Tibial nerve (tissue), 4 donors: Measurements from ENCODE around the gene ZNF366. TPM values are rescaled to one million over a fixed set of nuclear protein-coding genes. Genes with fewer than 3 reads are reported as not detected.

Experiments used
- DNase-seq, 2 donors: peaks; one replicate each; pipeline ENCODE4 v3.0.0-alpha.2; 2019; ENCODE audit warnings: low spot score in 2 of 2
- H3K27ac ChIP-seq, 4 donors: fragments of 200-600 bp; sonication (generic) in 3 of 4; one replicate each; pipeline ENCODE4 v1.5.1; 2017 to 2019; ENCODE audit warnings: mild to moderate bottlenecking in 1 of 4
- H3K27me3 ChIP-seq, 2 donors: fragments of 200-600 bp; sonication (generic) in 1 of 2; one replicate each; pipeline versions ENCODE4 v1.5.1 to v1.6.0; 2017 to 2019
- H3K36me3 ChIP-seq, 3 donors: fragments of 200-600 bp; sonication (generic); one replicate each; pipeline ENCODE4 v1.5.1; 2018 to 2019
- H3K4me1 ChIP-seq, 4 donors: fragments of 200-600 bp; sonication (generic) in 3 of 4; one replicate each; pipeline ENCODE4 v1.5.1; 2017 to 2019
- H3K4me3 ChIP-seq, 4 donors: fragments of 200-600 bp; sonication (generic) in 3 of 4; one replicate each; pipeline ENCODE4 v1.5.1; 2017 to 2019; ENCODE audit warnings: mild to moderate bottlenecking in 1 of 4, moderate library complexity in 1 of 4
- H3K9me3 ChIP-seq, 4 donors: fragments of 200-600 bp; sonication (generic) in 3 of 4; one replicate each; pipeline ENCODE4 v1.5.1; 2017 to 2019
- CTCF ChIP-seq, 5 experiments: fragments of 200-600 bp in 3 of 5; fragments of 450-650 bp in 2 of 5; sonication (generic) in 3 of 5; IDR thresholded peaks; one replicate each; pipeline ENCODE4 v1.5.1; 2016 to 2019; ENCODE audit warnings: antibody characterized with exemption in 5 of 5, mild to moderate bottlenecking in 3 of 5, moderate library complexity in 2 of 5
- EP300 ChIP-seq, 2 donors: sonication (generic); formaldehyde crosslinking; IDR thresholded peaks; one replicate each; pipeline ENCODE4 v1.6.1; 2017; ENCODE audit warnings: antibody characterized with exemption in 2 of 2, mild to moderate bottlenecking in 1 of 2
- POLR2A ChIP-seq, 2 donors: fragments of 450-650 bp; IDR thresholded peaks; one replicate each; pipeline ENCODE4 v1.6.1; 2017; ENCODE audit warnings: antibody characterized with exemption in 2 of 2, mild to moderate bottlenecking in 2 of 2, moderate library complexity in 2 of 2
- WGBS, 2 donors: methylation state at CpG; one replicate each; pipeline ENCODE4 v1.1.5; 2018; 5-methylcytosine and 5-hydroxymethylcytosine counted together
- total RNA-seq, 4 donors: library from RNA; depleted of rRNA; stranded (reverse); fragments of >200 nt; gene quantifications; one replicate each; pipeline ENCODE4 v1.1.0, GENCODE V29; 2016

The ZNF366 gene
- total RNA-seq, 4 donors from 2014 or later: 3.3 to 10.6 (median 5.2) TPM

DNA sequence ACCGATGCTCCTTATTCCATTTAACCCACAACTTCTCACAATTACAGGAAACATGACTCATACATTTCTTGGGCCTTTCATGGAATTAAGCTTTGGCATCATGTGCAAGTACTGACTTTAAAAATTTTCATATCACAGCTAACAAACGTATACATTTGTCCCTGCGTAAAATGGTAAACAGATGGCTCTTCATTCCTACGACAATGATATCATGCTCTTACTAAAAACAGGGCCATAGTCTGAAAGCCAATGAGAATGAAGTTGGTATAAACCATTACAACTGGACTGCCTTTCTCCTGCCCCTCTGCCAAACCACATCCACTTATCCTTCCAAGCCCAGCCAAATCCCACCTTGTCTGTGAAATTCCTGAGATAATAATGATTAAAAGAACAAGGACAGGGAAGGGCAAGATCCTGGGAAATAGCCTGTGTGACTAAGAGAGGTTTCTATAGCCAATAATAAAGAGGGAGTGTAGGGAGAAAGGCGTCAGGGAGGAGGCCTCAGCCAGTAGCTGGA lies 44.9 kb upstream of the ZNF366 start:
- Histone ChIP-seq H3K4me1 (peaks cover 0 to 15% (median 13%) of the 10 kb centered on the region in 4 donors), H3K36me3 (no peaks in the 10 kb centered on the region), H3K9me3 (no peaks in the 10 kb centered on the region), H3K4me3 (no peak overlapping the region), H3K27me3 (no peaks in the 10 kb centered on the region), H3K27ac (peak overlapping the region in 1 of 4 donors; percentile 20)
- 70 to 78% methylated on average over 5 of the region's 5 CpGs for WGBS, 2 donors
- no peak for DNase-seq
- no peak for TF ChIP-seq CTCF (IDR thresholded peaks at IDR 0.05)
- no peak for TF ChIP-seq EP300 (IDR thresholded peaks at IDR 0.05)
- TF ChIP-seq POLR2A (IDR thresholded peaks at IDR 0.05): no peak

DNA sequence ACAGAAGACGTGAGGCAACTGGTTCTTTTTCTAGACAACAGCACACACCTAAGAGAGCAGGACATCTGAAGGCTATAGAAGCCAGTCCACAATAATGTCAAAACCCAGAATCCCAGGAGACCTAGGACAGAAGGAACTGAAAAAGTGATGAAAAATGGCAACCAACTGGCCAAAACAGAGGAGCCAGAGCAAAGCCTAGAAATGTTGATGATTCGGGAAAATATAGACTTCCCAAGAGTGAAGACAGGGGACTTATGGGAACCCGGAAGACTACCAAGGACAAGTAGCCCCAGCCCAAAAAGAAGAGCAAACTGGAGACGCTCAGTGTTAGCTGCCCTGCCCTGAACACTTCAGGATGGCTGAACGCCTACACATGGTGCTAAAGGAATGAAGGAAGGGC lies 43.4 kb upstream of the ZNF366 start:
- Histone ChIP-seq H3K4me3 (no peak overlapping the region), H3K9me3 (peaks cover 0 to under 1% (median 0%) of the 10 kb centered on the region in 4 donors), H3K4me1 (peaks cover 0 to 2% (median under 1%) of the 10 kb centered on the region in 4 donors), H3K27ac (no peak overlapping the region), H3K27me3 (no peaks in the 10 kb centered on the region), H3K36me3 (no peaks in the 10 kb centered on the region)
- no peak for DNase-seq
- WGBS, 2 donors: 92% methylated on average over 5 of the region's 5 CpGs
- TF ChIP-seq POLR2A (IDR thresholded peaks at IDR 0.05) (no peak), EP300 (IDR thresholded peaks at IDR 0.05) (no peak), CTCF (IDR thresholded peaks at IDR 0.05) (no peak)

GRCh38 chr5:72543811-72544210 lies 36.6 kb upstream of the ZNF366 start:
- no peak for DNase-seq
- H3K9me3 ChIP-seq: peaks cover 0 to 8% (median 0%) of the 10 kb centered on the region in 4 donors
- H3K36me3 ChIP-seq: no peaks in the 10 kb centered on the region
- no peak for TF ChIP-seq POLR2A (IDR thresholded peaks at IDR 0.05)
- no peak for TF ChIP-seq EP300 (IDR thresholded peaks at IDR 0.05)
- TF ChIP-seq CTCF (IDR thresholded peaks at IDR 0.05): no peak
- no peak overlapping the region for H3K27ac ChIP-seq
- no peaks in the 10 kb centered on the region for H3K27me3 ChIP-seq
- 63 to 93% methylated on average over 3 of the region's 3 CpGs for WGBS, 2 donors
- no peak overlapping the region for H3K4me3 ChIP-seq
- H3K4me1 ChIP-seq: no peaks in the 10 kb centered on the region

- Histone ChIP-seq H3K27me3 (no peaks in the 10 kb centered on the region), H3K4me3 (no peak overlapping the region), H3K36me3 (no peaks in the 10 kb centered on the region), H3K27ac (no peak overlapping the region), H3K9me3 (peaks cover 0 to 8% (median 0%) of the 10 kb centered on the region in 4 donors), H3K4me1 (no peaks in the 10 kb centered on the region)
- no peak for DNase-seq
- TF ChIP-seq POLR2A (IDR thresholded peaks at IDR 0.05) (no peak), CTCF (IDR thresholded peaks at IDR 0.05) (no peak), EP300 (IDR thresholded peaks at IDR 0.05) (peak in 1 of 2 donors; percentile 19)
- 73 to 82% methylated on average over 3 of the region's 3 CpGs for WGBS, 2 donors
Observed at GRCh38 chr5:72543365-72543764, 36.2 kb upstream of the ZNF366 start.

GRCh38 chr5:72542695-72543094 lies 35.5 kb upstream of the ZNF366 start:
- TF ChIP-seq CTCF (IDR thresholded peaks at IDR 0.05): no peak
- TF ChIP-seq EP300 (IDR thresholded peaks at IDR 0.05): no peak
- no peak for TF ChIP-seq POLR2A (IDR thresholded peaks at IDR 0.05)
- Histone ChIP-seq H3K9me3 (peaks cover 0 to 8% (median 0%) of the 10 kb centered on the region in 4 donors), H3K4me1 (no peaks in the 10 kb centered on the region), H3K27me3 (no peaks in the 10 kb centered on the region), H3K4me3 (no peak overlapping the region), H3K27ac (no peak overlapping the region), H3K36me3 (no peaks in the 10 kb centered on the region)
- DNase-seq: no peak
- 94 to 98% methylated on average over 1 of the region's 1 CpG for WGBS, 2 donors
